Kidney (tissue), 14 donors: ENCODE results near the gene MED20. TPM values are rescaled to one million over a fixed set of nuclear protein-coding genes. Genes with fewer than 3 reads are reported as not detected.

Experiments used
- DNase-seq, 5 donors: peaks; one replicate each; pipeline ENCODE4 v3.0.0-alpha.2; 2013 to 2020
- FAIRE-seq: peaks from 2 replicates; lab custom pipeline; 2012; peaks lifted over from hg19 to GRCh38; lab: Jason Lieb, UNC
- H3K27ac ChIP-seq, 2 donors: one replicate each; pipeline ENCODE4 v1.7.0; 2013; ENCODE audit warnings: low read depth in 2 of 2, low read length in 2 of 2, inconsistent platforms in 1 of 2
- H3K27me3 ChIP-seq: one replicate; pipeline ENCODE4 v1.7.1; 2013; ENCODE audit warnings: low read length, inconsistent platforms; ENCODE audit not compliant: control insufficient read depth, insufficient read depth
- H3K36me3 ChIP-seq, 3 donors: one replicate each; pipeline versions ENCODE4 v1.7.0 to v1.7.1; 2013; ENCODE audit warnings: low read length in 3 of 3, control low read depth in 1 of 3, inconsistent platforms in 1 of 3; ENCODE audit not compliant: insufficient read depth in 3 of 3, control insufficient read depth in 2 of 3
- H3K4me1 ChIP-seq, 3 donors: one replicate each; pipeline versions ENCODE4 v1.7.0 to v1.7.1; 2013; ENCODE audit warnings: low read length in 3 of 3, inconsistent platforms in 1 of 3, low read depth in 1 of 3; ENCODE audit not compliant: control insufficient read depth in 2 of 3, insufficient read depth in 2 of 3
- H3K4me3 ChIP-seq, 3 donors: one replicate each; pipeline versions ENCODE4 v1.7.0 to v1.8.1; 2013; ENCODE audit warnings: low read length in 3 of 3, control low read depth in 1 of 3, inconsistent platforms in 1 of 3
- H3K9ac ChIP-seq, 3 donors: one replicate each; pipeline versions ENCODE4 v1.7.0 to v1.7.1; 2013; ENCODE audit warnings: low read length in 3 of 3, control low read depth in 1 of 3, inconsistent platforms in 1 of 3
- H3K9me3 ChIP-seq, 3 donors: one replicate each; pipeline versions ENCODE4 v1.7.0 to v1.7.1; 2013; ENCODE audit warnings: low read length in 3 of 3, control low read depth in 1 of 3, inconsistent platforms in 1 of 3; ENCODE audit not compliant: control insufficient read depth in 2 of 3, insufficient read depth in 1 of 3
- CTCF ChIP-seq: IDR thresholded peaks from 3 replicates; pipeline ENCODE4 v1.5.1; 2012; ENCODE audit warnings: mild to moderate bottlenecking, moderate library complexity, borderline replicate concordance; ENCODE audit not compliant: insufficient read depth; ENCODE audit errors: extremely low read depth
- intact Hi-C: fragments of 100-400 bp; cut with DNase I; formaldehyde crosslinking; loops from one replicate; pipeline ENCODE4 v1.11.1; 2022
- polyA plus RNA-seq: library from polyadenylated mRNA; stranded (reverse); fragments of 350-450 nt; fragmentation: Illumina TruSeq; extraction: RNeasy Lipid Tissue Mini Kit (QIAGEN cat#74804); gene quantifications from one replicate; pipeline ENCODE4 v1.2.3, GENCODE V29; 2014; ENCODE audit warnings: low read depth, low replicate concordance; ENCODE audit not compliant: insufficient read depth
- total RNA-seq: library from RNA; stranded (reverse); fragmentation: NEBNext Ultra II Directional; extraction: Animal tissue kit (Norgen Biotek cat#: 25700); gene quantifications from one replicate; pipeline ENCODE4 v1.2.1, GENCODE V29; 2021
- donor health status: control.
- donor health status: control.
- donor health status: control.
- donor health status: control.
- donor health status: control.
- donor health status: DM: yes; HTN: yes; CAD: no.
- donor health status: Normal renal cell carcinoma (clear cell type).

Gene MED20
- total and polyA plus RNA-seq, 2 donors from 2014 or later = 15.1 to 22.0 TPM

GRCh38 chr6:41922154-41922553 lies 1.2 kb upstream of the MED20 start:
- Histone ChIP-seq H3K36me3 (peaks cover 0 to 4% (median 1%) of the 10 kb centered on the region in 3 donors), H3K27ac (no peak overlapping the region), H3K4me3 (peak overlapping the region; percentile 99 to 100 (median 100)), H3K9ac (peak overlapping the region; percentile 95 to 100 (median 99)), H3K9me3 (no peaks in the 10 kb centered on the region), H3K4me1 (peaks cover 7 to 18% (median 13%) of the 10 kb centered on the region in 3 donors), H3K27me3 (no peaks in the 10 kb centered on the region)
- FAIRE-seq = no peak
- intact Hi-C loops = no loop called here
- peak in 1 of 5 donors; percentile 14 for DNase-seq
- no peak for TF ChIP-seq CTCF

- FAIRE-seq = no peak
- H3K9me3 ChIP-seq = no peaks in the 10 kb centered on the region
- intact Hi-C loops = no loop called here
- H3K27me3 ChIP-seq = no peaks in the 10 kb centered on the region
- TF ChIP-seq CTCF = no peak
- peaks cover 0 to 3% (median 0%) of the 10 kb centered on the region in 3 donors for H3K36me3 ChIP-seq
- H3K4me1 ChIP-seq = peaks cover 7 to 18% (median 13%) of the 10 kb centered on the region in 3 donors
- peak overlapping the region; percentile 95 to 100 (median 99) for H3K9ac ChIP-seq
- peak overlapping the region; percentile 98 to 100 for H3K27ac ChIP-seq
- H3K4me3 ChIP-seq = peak overlapping the region; percentile 99 to 100 (median 100)
- no peak for DNase-seq
Measured at GRCh38 chr6:41921712-41921998, 716 bp upstream of the MED20 start.

GRCh38 chr6:41917528-41917927 lies 3.4 kb downstream of the MED20 start:
- H3K4me1 ChIP-seq = peaks cover 4 to 31% (median 21%) of the 10 kb centered on the region in 3 donors
- TF ChIP-seq CTCF = no peak
- intact Hi-C loops = no loop called here
- no peak overlapping the region for H3K27ac ChIP-seq
- no peak for FAIRE-seq
- H3K27me3 ChIP-seq = no peaks in the 10 kb centered on the region
- peaks cover 2 to 8% (median 2%) of the 10 kb centered on the region in 3 donors for H3K36me3 ChIP-seq
- no peak overlapping the region for H3K9ac ChIP-seq
- no peak overlapping the region for H3K4me3 ChIP-seq
- no peak for DNase-seq
- H3K9me3 ChIP-seq = no peaks in the 10 kb centered on the region
